H1 (cell line): Measurements from ENCODE around the gene SPSB1. TPM values are rescaled to one million over a fixed set of nuclear protein-coding genes. Genes with fewer than 3 reads are reported as not detected.

Experiments
- CTCF ChIA-PET: fragments of 300-600 bp; sonication (Branson Sonifier 250); formaldehyde crosslinking; loops from one replicate; lab custom pipeline; 2021; ENCODE audit not compliant: partially characterized antibody; lab: Charles Lee
- POLR2A ChIA-PET: fragments of 300-600 bp; sonication (Branson Sonifier 250); formaldehyde crosslinking; loops from one replicate; lab custom pipeline; 2021; ENCODE audit warnings: inconsistent platforms; ENCODE audit not compliant: partially characterized antibody; lab: Charles Lee
- DNase-seq, 2 experiments: peaks; one replicate each; pipeline versions ENCODE4 v3.0.0 to v3.0.0-alpha.2; 2010 to 2022; ENCODE audit warnings: low spot score in 2 of 2, low read depth in 1 of 2, mixed read lengths in 1 of 2
- FAIRE-seq: peaks from 2 replicates; lab custom pipeline; 2011; peaks lifted over from hg19 to GRCh38; lab: Jason Lieb, UNC
- H2AFZ ChIP-seq: 2 replicates; pipeline ENCODE4 v1.8.1; 2012; ENCODE audit warnings: low read length, inconsistent platforms
- H2AK5ac ChIP-seq: 2 replicates; pipeline ENCODE4 v1.6.1; 2013; ENCODE audit warnings: low read depth, low read length
- H2BK120ac ChIP-seq: replicated peaks from 2 replicates; pipeline ENCODE3; 2013; ENCODE audit warnings: low read depth, low read length, inconsistent platforms
- H2BK12ac ChIP-seq: 2 replicates; pipeline ENCODE4 v1.6.1; 2013; ENCODE audit warnings: low read depth, low read length
- H2BK15ac ChIP-seq: 2 replicates; pipeline ENCODE4 v1.6.1; 2013; ENCODE audit warnings: low read length
- H2BK20ac ChIP-seq: 2 replicates; pipeline ENCODE4 v1.6.1; 2013; ENCODE audit warnings: low read length
- H2BK5ac ChIP-seq: 2 replicates; pipeline ENCODE4 v1.6.1; 2013; ENCODE audit warnings: low read depth, low read length
- H3K14ac ChIP-seq: 2 replicates; pipeline ENCODE4 v1.6.1; 2013; ENCODE audit warnings: inconsistent platforms; ENCODE audit not compliant: insufficient read length
- H3K18ac ChIP-seq: 2 replicates; pipeline ENCODE4 v1.6.1; 2013; ENCODE audit warnings: low read length; ENCODE audit errors: extremely low read depth
- H3K23ac ChIP-seq: 2 replicates; pipeline ENCODE4 v1.6.1; 2013; ENCODE audit warnings: inconsistent platforms; ENCODE audit not compliant: insufficient read length
- H3K23me2 ChIP-seq: 2 replicates; pipeline ENCODE4 v1.6.1; 2013; ENCODE audit warnings: low read depth, low read length
- H3K27ac ChIP-seq: 2 replicates; pipeline ENCODE4 v1.6.1; 2011; ENCODE audit warnings: low read depth, low read length, inconsistent platforms
- H3K27me3 ChIP-seq, 4 experiments: replicated peaks in 1 of 4; 1 replicate in 1 of 4; 2 replicates in 3 of 4; pipeline versions ENCODE4 v1.6.1 to v1.8.1; 2011 to 2013; ENCODE audit warnings: low read length in 3 of 4, mild to moderate bottlenecking in 3 of 4, inconsistent platforms in 2 of 4, mixed read lengths in 2 of 4, moderate library complexity in 1 of 4; ENCODE audit not compliant: control insufficient read depth in 3 of 4, insufficient read depth in 3 of 4; ENCODE audit errors: extremely low read depth in 1 of 4
- H3K36me3 ChIP-seq, 4 experiments: 2 replicates each; pipeline versions ENCODE4 v1.6.1 to v1.8.1; 2011 to 2013; ENCODE audit warnings: mild to moderate bottlenecking in 4 of 4, low read length in 3 of 4, moderate library complexity in 2 of 4, control low read depth in 1 of 4, inconsistent platforms in 1 of 4; ENCODE audit not compliant: insufficient read depth in 4 of 4, control insufficient read depth in 2 of 4
- H3K4ac ChIP-seq: replicated peaks from 2 replicates; pipeline ENCODE3; 2013; ENCODE audit warnings: low read length, low read depth, mixed read lengths, inconsistent platforms; ENCODE audit not compliant: insufficient read length
- H3K4me1 ChIP-seq, 4 experiments: replicated peaks in 1 of 4; 1 replicate in 1 of 4; 2 replicates in 3 of 4; pipeline versions ENCODE4 v1.6.1 to v1.8.1; 2011 to 2013; ENCODE audit warnings: low read length in 3 of 4, inconsistent platforms in 2 of 4, mixed read lengths in 1 of 4; ENCODE audit not compliant: insufficient read depth in 4 of 4, control insufficient read depth in 3 of 4
- H3K4me2 ChIP-seq, 2 experiments: 2 replicates each; pipeline versions ENCODE4 v1.6.1 to v1.8.1; 2011 to 2013; ENCODE audit warnings: low read depth in 2 of 2, low read length in 2 of 2, control low read depth in 1 of 2, inconsistent platforms in 1 of 2, mild to moderate bottlenecking in 1 of 2; ENCODE audit not compliant: insufficient read depth in 1 of 2
- H3K4me3 ChIP-seq, 4 experiments: fragments of 200-600, 300-600 bp in 1 of 4; sonication (generic), shearing (Covaris generic), sonication (Bioruptor Twin) in 1 of 4; 2 replicates each; pipeline versions ENCODE4 v1.5.1 to v1.8.1; 2011 to 2016; ENCODE audit warnings: low read length in 4 of 4, low read depth in 3 of 4, control low read depth in 2 of 4, inconsistent platforms in 2 of 4, mild to moderate bottlenecking in 2 of 4, mixed read lengths in 1 of 4, moderate library complexity in 1 of 4; ENCODE audit not compliant: insufficient read depth in 2 of 4; ENCODE audit errors: extremely low read depth in 1 of 4
- H3K56ac ChIP-seq: replicated peaks from 2 replicates; pipeline ENCODE3; 2013; ENCODE audit warnings: low read depth, mild to moderate bottlenecking, mixed read lengths, low read length, inconsistent platforms; ENCODE audit not compliant: insufficient read length
- H3K79me1 ChIP-seq: 2 replicates; pipeline ENCODE4 v1.6.1; 2013; ENCODE audit warnings: low read depth, low read length, control low read depth
- H3K79me2 ChIP-seq, 2 experiments: 2 replicates each; pipeline versions ENCODE4 v1.6.1 to v1.8.1; 2012 to 2013; ENCODE audit warnings: low read length in 2 of 2, mild to moderate bottlenecking in 2 of 2, inconsistent platforms in 1 of 2; ENCODE audit not compliant: insufficient read depth in 2 of 2, control insufficient read depth in 1 of 2
- H3K9ac ChIP-seq, 4 experiments: replicated peaks in 1 of 4; 1 replicate in 1 of 4; 2 replicates in 3 of 4; pipeline versions ENCODE4 v1.6.1 to v1.8.1; 2011 to 2013; ENCODE audit warnings: low read depth in 3 of 4, low read length in 3 of 4, control low read depth in 2 of 4, mild to moderate bottlenecking in 2 of 4, moderate library complexity in 2 of 4, inconsistent platforms in 1 of 4; ENCODE audit errors: extremely low read depth in 1 of 4
- H3K9me3 ChIP-seq, 2 experiments: 2 replicates each; pipeline versions ENCODE4 v1.6.1 to v1.8.1; 2012 to 2013; ENCODE audit warnings: mild to moderate bottlenecking in 2 of 2, moderate library complexity in 2 of 2, control low read depth in 1 of 2, inconsistent platforms in 1 of 2, low read depth in 1 of 2, low read length in 1 of 2, mixed read lengths in 1 of 2; ENCODE audit not compliant: insufficient read depth in 2 of 2
- H4K20me1 ChIP-seq, 2 experiments: replicated peaks in 1 of 2; 2 replicates each; pipeline versions ENCODE3 to v1.8.1; 2011 to 2013; ENCODE audit warnings: inconsistent platforms in 2 of 2, low read length in 2 of 2, mild to moderate bottlenecking in 1 of 2; ENCODE audit not compliant: insufficient read depth in 2 of 2, control insufficient read depth in 1 of 2
- H4K5ac ChIP-seq: 2 replicates; pipeline ENCODE4 v1.6.1; 2013; ENCODE audit warnings: low read length, low read depth, mixed read lengths, inconsistent platforms; ENCODE audit not compliant: insufficient read length
- H4K8ac ChIP-seq: 2 replicates; pipeline ENCODE4 v1.8.0; 2013; ENCODE audit warnings: mild to moderate bottlenecking, moderate library complexity, low read length, inconsistent platforms; ENCODE audit not compliant: insufficient read depth; ENCODE audit errors: extremely low read depth
- H4K91ac ChIP-seq: replicated peaks from 2 replicates; pipeline ENCODE3; 2013; ENCODE audit warnings: low read length, mixed read lengths, inconsistent platforms; ENCODE audit not compliant: insufficient read length
- ASH2L ChIP-seq: fragments of 200-600, 300-600 bp; sonication (generic); IDR thresholded peaks from one replicate; pipeline ENCODE4 v1.7.1; 2017; ENCODE audit warnings: low read length
- BCL11A ChIP-seq, 2 experiments: IDR thresholded peaks; one replicate each; pipeline ENCODE4 v1.6.1; 2011; ENCODE audit warnings: low read depth in 2 of 2, low read length in 2 of 2, mild to moderate bottlenecking in 2 of 2
- CREB1 ChIP-seq: IDR thresholded peaks from 2 replicates; pipeline ENCODE4 v1.6.1; 2012; ENCODE audit warnings: inconsistent platforms
- EZH2 ChIP-seq: fragments of 200-600 bp; sonication (generic); IDR thresholded peaks from 2 replicates; pipeline ENCODE4 v1.7.1; 2012; ENCODE audit warnings: low read depth, mild to moderate bottlenecking, moderate library complexity, low read length, inconsistent platforms; ENCODE audit not compliant: severe bottlenecking
- GTF2F1 ChIP-seq: IDR thresholded peaks from 2 replicates; pipeline ENCODE4 v1.6.1; 2012; ENCODE audit warnings: low read depth, low read length, improper control_type of control experiment, borderline replicate concordance
- KDM4A ChIP-seq: IDR thresholded peaks from one replicate; pipeline ENCODE4 v1.7.1; 2012; ENCODE audit warnings: low read depth, mild to moderate bottlenecking, moderate library complexity, low read length, inconsistent platforms; ENCODE audit not compliant: severe bottlenecking
- RNF2 ChIP-seq: fragments of 200-900, 300-1000 bp; sonication (generic); IDR thresholded peaks from 2 replicates; pipeline ENCODE4 v1.7.1; 2016; ENCODE audit warnings: borderline replicate concordance, low read depth, mild to moderate bottlenecking, antibody characterized with exemption, low read length; ENCODE audit not compliant: poor library complexity, severe bottlenecking; ENCODE audit errors: missing control alignments
- SIN3A ChIP-seq, 2 experiments: IDR thresholded peaks in 1 of 2; conservative IDR thresholded peaks in 1 of 2; 2 replicates each; pipeline ENCODE4 v1.6.1; 2011 to 2012; ENCODE audit warnings: low read length in 2 of 2, improper control_type of control experiment in 1 of 2, low read depth in 1 of 2, mild to moderate bottlenecking in 1 of 2
- SIRT6 ChIP-seq: IDR thresholded peaks from one replicate; pipeline ENCODE4 v1.7.1; 2012; ENCODE audit warnings: low read length, inconsistent platforms
- SUZ12 ChIP-seq: fragments of 200-600 bp; sonication (generic); IDR thresholded peaks from 2 replicates; pipeline ENCODE4 v1.6.1; 2012; ENCODE audit warnings: mild to moderate bottlenecking, inconsistent platforms, low read length, moderate library complexity, mixed read lengths
- WGBS, 2 experiments: shearing (Covaris generic) in 1 of 2; methylation state at CpG; one replicate each; pipeline versions ENCODE4 v1.1.6 to v1.1.7; 2013 to 2015; ENCODE audit warnings: low lambda C conversion rate in 2 of 2, mixed read lengths in 2 of 2, inconsistent platforms in 1 of 2, low coverage in 1 of 2, missing lambda C conversion rate in 1 of 2; ENCODE audit not compliant: insufficient replicate concordance in 2 of 2, insufficient coverage in 1 of 2, insufficient read length in 1 of 2; ENCODE audit errors: extremely low coverage in 1 of 2, missing lambda C conversion rate in 1 of 2; 5-methylcytosine and 5-hydroxymethylcytosine counted together
- polyA plus RNA-seq, 7 experiments: library from polyadenylated mRNA; depleted of rRNA in 3 of 7; stranded (reverse) in 5 of 7; unstranded in 2 of 7; fragments of >200 nt in 5 of 7; fragments of 200-250 nt in 2 of 7; gene quantifications; 1 replicate in 5 of 7; 2 replicates in 1 of 7; 4 replicates in 1 of 7; pipeline versions ENCODE4 v1.2.1 to v1.2.3, GENCODE V29; 2011 to 2013; ENCODE audit warnings: missing spikeins in 2 of 7, mixed read lengths in 2 of 7
- total RNA-seq: library from RNA; stranded (reverse); fragmentation: NEBNext Ultra II Directional; extraction: Animal tissue kit (Norgen Biotek cat#: 25700); gene quantifications from 2 replicates; pipeline ENCODE4 v1.2.1, GENCODE V29; 2021
- TF ChIP-seq, protein P1 (sequence below): IDR thresholded peaks from 2 replicates; pipeline ENCODE4 v1.6.1; 2011; ENCODE audit warnings: low read length, improper control_type of control experiment

Gene SPSB1
- total and polyA plus RNA-seq, 2 of the 8 experiments (the other 6 are each of a cell fraction or from before 2014, with no cell fraction given), result 5.3 to 6.4 TPM

DNA sequence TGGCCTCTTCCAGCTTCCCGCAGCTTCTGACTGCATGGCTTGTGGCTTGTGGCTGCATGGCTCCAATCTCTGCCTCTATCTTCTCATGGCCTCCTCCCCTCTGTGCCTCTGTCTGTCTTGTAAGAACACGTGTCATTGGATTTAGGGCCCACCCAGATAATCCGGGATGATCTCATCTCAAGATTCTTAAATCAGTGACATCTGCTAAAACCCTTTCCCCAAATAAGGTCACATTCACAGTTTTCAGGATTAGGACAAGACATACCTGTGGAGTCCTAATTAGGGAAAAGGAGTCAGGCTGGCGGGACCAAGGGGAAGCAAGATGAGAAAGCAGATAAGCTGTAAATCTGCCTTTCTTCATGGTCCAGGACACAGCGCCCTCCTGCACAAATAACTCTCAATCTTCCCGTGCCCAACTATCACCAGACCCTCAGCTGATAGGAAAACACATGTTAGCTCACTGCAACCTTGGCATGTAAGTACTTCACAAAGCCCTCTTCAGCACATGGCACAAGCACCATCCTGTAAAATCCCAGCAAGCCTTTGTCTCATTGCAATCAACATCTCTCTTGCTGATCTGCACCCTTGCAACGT, 82.2 kb downstream of the SPSB1 start:
- Histone ChIP-seq H3K18ac (no peak overlapping the region), H3K9me3 (no peaks in the 10 kb centered on the region), H3K4ac (no peak overlapping the region), H3K79me1 (no peaks in the 10 kb centered on the region), H2BK20ac (no peak overlapping the region), H3K4me3 (no peak overlapping the region), H2AFZ (no peak overlapping the region), H3K14ac (no peak overlapping the region), H2BK120ac (no peak overlapping the region), H2BK5ac (no peak overlapping the region), H3K9ac (no peak overlapping the region), H2AK5ac (no peak overlapping the region), H3K36me3 (no peaks in the 10 kb centered on the region), H3K23ac (no peak overlapping the region), H2BK15ac (no peak overlapping the region), H3K56ac (no peak overlapping the region), H3K27me3 (no peaks in the 10 kb centered on the region), H3K23me2 (no peaks in the 10 kb centered on the region; the same call in 1 of the 2 replicates), H4K20me1 (no peaks in the 10 kb centered on the region), H3K79me2 (no peaks in the 10 kb centered on the region), H4K5ac (no peak overlapping the region), H3K4me1 (no peaks in the 10 kb centered on the region; a peak in 2 of 7 replicates), H3K4me2 (no peak overlapping the region), H2BK12ac (no peak overlapping the region), H4K91ac (no peak overlapping the region), H3K27ac (no peak overlapping the region), H4K8ac (no peak overlapping the region)
- no peak for DNase-seq
- WGBS, 2 experiments, result 80% methylated on average over 7 of the region's 7 CpGs; no CpG with 5 or more reads in 1 of the 2 experiments
- POLR2A ChIA-PET, result interaction anchor here (0.6 kb wide), 1 partner anchor 166 kb away, joined by 3 read pairs; no protein-coding TSS in a partner anchor
- no peak for FAIRE-seq
- CTCF ChIA-PET, result interaction anchor here (1.1 to 3.7 kb wide), 4 partner anchors 9 to 109 kb away, joined by 3 to 9 read pairs (median 7); no protein-coding TSS in a partner anchor
- no peak for TF ChIP-seq CREB1
- no peak for TF ChIP-seq SUZ12
- TF ChIP-seq SIRT6, result no peak
- TF ChIP-seq KDM4A, result no peak
- no peak for TF ChIP-seq ASH2L
- TF ChIP-seq, protein P1, sequence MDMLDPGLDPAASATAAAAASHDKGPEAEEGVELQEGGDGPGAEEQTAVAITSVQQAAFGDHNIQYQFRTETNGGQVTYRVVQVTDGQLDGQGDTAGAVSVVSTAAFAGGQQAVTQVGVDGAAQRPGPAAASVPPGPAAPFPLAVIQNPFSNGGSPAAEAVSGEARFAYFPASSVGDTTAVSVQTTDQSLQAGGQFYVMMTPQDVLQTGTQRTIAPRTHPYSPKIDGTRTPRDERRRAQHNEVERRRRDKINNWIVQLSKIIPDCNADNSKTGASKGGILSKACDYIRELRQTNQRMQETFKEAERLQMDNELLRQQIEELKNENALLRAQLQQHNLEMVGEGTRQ, result no peak
- TF ChIP-seq EZH2, result no peak
- TF ChIP-seq GTF2F1, result no peak
- TF ChIP-seq RNF2, result no peak
- TF ChIP-seq SIN3A (conservative IDR thresholded peaks at IDR 0.05 in 1 of 2, IDR thresholded peaks at IDR 0.05 in 1 of 2; ENCODE audit: low read depth in 1 of 2, low read length in 2 of 2), result no peak
- no peak for TF ChIP-seq BCL11A (IDR thresholded peaks at IDR 0.05; ENCODE audit: low read depth in 2 of 2, low read length in 2 of 2)
